Neural cell (in vitro differentiated cells): ENCODE data around the gene SGCD.

Experiments
- CTCF ChIP-seq: fragments of 450-650 bp; IDR thresholded peaks from 2 replicates; pipeline ENCODE4 v1.5.1; 2014; ENCODE audit warnings: antibody characterized with exemption, mild to moderate bottlenecking, moderate library complexity; ENCODE audit not compliant: poor library complexity, severe bottlenecking
- MXI1 ChIP-seq: fragments of 450-650 bp; conservative IDR thresholded peaks from 2 replicates; pipeline ENCODE4 v1.6.1; 2014; ENCODE audit warnings: antibody characterized with exemption, mild to moderate bottlenecking; ENCODE audit not compliant: poor library complexity, severe bottlenecking
- POLR2AphosphoS5 ChIP-seq: IDR thresholded peaks from 2 replicates; pipeline ENCODE4 v1.6.1; 2012
- REST ChIP-seq: IDR thresholded peaks from 2 replicates; pipeline ENCODE4 v1.6.1; 2012; ENCODE audit warnings: borderline replicate concordance

GRCh38 chr5:156498226-156498980 is 171.4 kb downstream of the SGCD start:
- TF ChIP-seq CTCF (no peak), REST (no peak), MXI1 (no peak), POLR2AphosphoS5 (no peak)
